CD1c-positive myeloid dendritic cell (primary cell): ENCODE measurements around the gene ACTR3.
"Not testable (repeated sequence)": the region's sequence is repeated elsewhere in the genome, so short reads cannot be mapped to it uniquely, and the experiment has no call there.

Experiments used
- DNase-seq: peaks from one replicate; pipeline ENCODE4 v3.0.0-alpha.2; 2016; ENCODE audit errors: extremely low spot score

The ACTR3 gene

GRCh38 chr2:113889471-113890252, at the start of gene ACTR3:
Gene ACTR3 (plus strand): TSS chr2:113890089. CDS start chr2:113890280, 191 bp downstream.
- DNase-seq: peak; percentile 100

GRCh38 chr2:113840518-113840917, 49.4 kb upstream of the ACTR3 start:
- no peak for DNase-seq

- no peak for DNase-seq
Observed at GRCh38 chr2:113842919-113843736, 46.8 kb upstream of the ACTR3 start.

GRCh38 chr2:113843737-113844050, 46.2 kb upstream of the ACTR3 start:
- not testable (repeated sequence) for DNase-seq

GRCh38 chr2:113845261-113845660, 44.6 kb upstream of the ACTR3 start:
- DNase-seq: no peak

GRCh38 chr2:113845796-113846195, 44.1 kb upstream of the ACTR3 start:
- not testable (repeated sequence) for DNase-seq

- DNase-seq: peak; percentile 52
Observed at GRCh38 chr2:113846429-113846828, 43.5 kb upstream of the ACTR3 start.

- no peak for DNase-seq
Observed at GRCh38 chr2:113847144-113847543, 42.7 kb upstream of the ACTR3 start.

GRCh38 chr2:113848758-113849415, 41.0 kb upstream of the ACTR3 start:
- no peak for DNase-seq

GRCh38 chr2:113850687-113851086, 39.2 kb upstream of the ACTR3 start:
- DNase-seq: no peak

GRCh38 chr2:113851640-113852039, 38.2 kb upstream of the ACTR3 start:
- no peak for DNase-seq

- DNase-seq: no peak
Observed at GRCh38 chr2:113854208-113854607, 35.7 kb upstream of the ACTR3 start.

- DNase-seq: peak; percentile 49
Observed at GRCh38 chr2:113854970-113855740, 34.7 kb upstream of the ACTR3 start.

GRCh38 chr2:113857464-113857863, 32.4 kb upstream of the ACTR3 start:
- peak; percentile 74 for DNase-seq

GRCh38 chr2:113858764-113859163, 31.1 kb upstream of the ACTR3 start:
- peak; percentile 64 for DNase-seq

- no peak for DNase-seq
Observed at GRCh38 chr2:113861740-113862139, 28.1 kb upstream of the ACTR3 start.

GRCh38 chr2:113863144-113863543, 26.7 kb upstream of the ACTR3 start:
- DNase-seq: peak; percentile 82

- DNase-seq: no peak
Observed at GRCh38 chr2:113867571-113867970, 22.3 kb upstream of the ACTR3 start.

GRCh38 chr2:113869253-113869652, 20.6 kb upstream of the ACTR3 start:
- no peak for DNase-seq

GRCh38 chr2:113872201-113872600, 17.7 kb upstream of the ACTR3 start:
- no peak for DNase-seq

GRCh38 chr2:113873867-113874266, 16.0 kb upstream of the ACTR3 start:
- no peak for DNase-seq

GRCh38 chr2:113875135-113875534, 14.8 kb upstream of the ACTR3 start:
- DNase-seq: no peak
